Activated T-cell treated with anti-CD3 and anti-CD28 coated beads for 24 hours (primary cell): ENCODE measurements around the gene MEGF11.

ENCODE experiments used
- DNase-seq: peaks from one replicate; pipeline ENCODE4 v3.0.0-alpha.2; 2020; ENCODE audit warnings: low read depth

MEGF11 gene

GRCh38 chr15:66112388-66112787 lies 141.2 kb downstream of the MEGF11 start:
- DNase-seq: no peak

- no peak for DNase-seq
These were observed 142.2 kb downstream of the MEGF11 start for GRCh38 chr15:66111363-66111762.

GRCh38 chr15:66110864-66111263 lies 142.7 kb downstream of the MEGF11 start:
- DNase-seq: no peak

GRCh38 chr15:66109826-66110225 lies 143.7 kb downstream of the MEGF11 start:
- no peak for DNase-seq

- DNase-seq: no peak
These were observed 144.9 kb downstream of the MEGF11 start for GRCh38 chr15:66108483-66109265.

GRCh38 chr15:66107070-66107469 lies 146.5 kb downstream of the MEGF11 start:
- DNase-seq: no peak

GRCh38 chr15:66105286-66106265 lies 148.0 kb downstream of the MEGF11 start:
- no peak for DNase-seq

GRCh38 chr15:66103293-66103590 lies 150.3 kb downstream of the MEGF11 start:
- no peak for DNase-seq

- no peak for DNase-seq
These were observed 150.8 kb downstream of the MEGF11 start for GRCh38 chr15:66102563-66103292.

- DNase-seq: no peak
These were observed 151.7 kb downstream of the MEGF11 start for GRCh38 chr15:66101715-66102395.

- DNase-seq: no peak
These were observed 152.8 kb downstream of the MEGF11 start for GRCh38 chr15:66100761-66101160.

- no peak for DNase-seq
These were observed 153.4 kb downstream of the MEGF11 start for GRCh38 chr15:66099950-66100671.

- no peak for DNase-seq
These were observed 155.6 kb downstream of the MEGF11 start for GRCh38 chr15:66098022-66098363.

- DNase-seq: no peak
These were observed 156.2 kb downstream of the MEGF11 start for GRCh38 chr15:66097151-66098021.

- no peak for DNase-seq
These were observed 156.9 kb downstream of the MEGF11 start for GRCh38 chr15:66096688-66097058.

- no peak for DNase-seq
These were observed 157.5 kb downstream of the MEGF11 start for GRCh38 chr15:66095871-66096687.

- DNase-seq: no peak
These were observed 159.2 kb downstream of the MEGF11 start for GRCh38 chr15:66094331-66094730.

- no peak for DNase-seq
These were observed 161.2 kb downstream of the MEGF11 start for GRCh38 chr15:66092053-66093016.
